KMS-11 (cell line): Measurements from ENCODE around the gene EMX2.

Source experiments
- H2AFZ ChIP-seq: fragments of 200-600 bp; sonication (generic); 2 replicates; pipeline ENCODE4 v1.6.1; 2016; ENCODE audit warnings: antibody characterized with exemption, mixed run types, low read depth
- H3K27ac ChIP-seq: fragments of 200-600 bp; sonication (generic); 2 replicates; pipeline ENCODE4 v1.6.1; 2016; ENCODE audit warnings: mild to moderate bottlenecking, mixed run types
- H3K27me3 ChIP-seq: fragments of 200-600 bp; sonication (generic); 2 replicates; pipeline ENCODE4 v1.6.1; 2017; ENCODE audit warnings: mild to moderate bottlenecking, low read depth, mixed run types, moderate library complexity; ENCODE audit not compliant: insufficient read depth
- H3K36me3 ChIP-seq: fragments of 200-600 bp; sonication (generic); 2 replicates; pipeline ENCODE4 v1.6.1; 2017; ENCODE audit warnings: mild to moderate bottlenecking, mixed run types; ENCODE audit not compliant: insufficient read depth
- H3K4me1 ChIP-seq: fragments of 200-600 bp; sonication (generic); 2 replicates; pipeline ENCODE4 v1.6.1; 2016; ENCODE audit warnings: mild to moderate bottlenecking, low read depth, mixed run types; ENCODE audit not compliant: poor library complexity, severe bottlenecking
- H3K4me2 ChIP-seq: fragments of 200-600 bp; sonication (generic); 2 replicates; pipeline ENCODE4 v1.7.0; 2016; ENCODE audit warnings: mild to moderate bottlenecking, mixed run types
- H3K4me3 ChIP-seq: fragments of 200-600 bp; sonication (generic); IDR thresholded peaks from 2 replicates; pipeline ENCODE4 v1.6.1; 2017; ENCODE audit warnings: low read depth, low read length, mixed read lengths; ENCODE audit not compliant: insufficient read depth
- H3K79me2 ChIP-seq: fragments of 200-600 bp; sonication (generic); 2 replicates; pipeline ENCODE4 v1.6.1; 2016; ENCODE audit warnings: low read depth, mixed run types; ENCODE audit not compliant: insufficient read depth
- H3K9ac ChIP-seq: fragments of 200-600 bp; sonication (generic); 2 replicates; pipeline ENCODE4 v1.6.1; 2016; ENCODE audit warnings: mild to moderate bottlenecking, mixed run types
- H4K20me1 ChIP-seq: fragments of 200-600 bp; sonication (generic); 2 replicates; pipeline ENCODE4 v1.6.1; 2016; ENCODE audit warnings: mild to moderate bottlenecking, mixed run types; ENCODE audit not compliant: insufficient read depth
- CTCF ChIP-seq: fragments of 200-600 bp; sonication (generic); conservative IDR thresholded peaks from 2 replicates; pipeline ENCODE4 v1.6.1; 2017; ENCODE audit warnings: low read depth, mild to moderate bottlenecking, antibody characterized with exemption, low read length, moderate library complexity, mixed read lengths

The EMX2 gene

GRCh38 chr10:117591043-117591442, 48.5 kb downstream of the EMX2 start:
- no peaks in the 10 kb centered on the region for H3K27me3 ChIP-seq

GRCh38 chr10:117594722-117595121, 52.2 kb downstream of the EMX2 start:
- no peak overlapping the region for H3K27ac ChIP-seq
- no peaks in the 10 kb centered on the region for H3K4me1 ChIP-seq
- no peaks in the 10 kb centered on the region for H3K27me3 ChIP-seq

More at GRCh38 chr10:117591043-117591442, 48.5 kb downstream of the EMX2 start:
- H3K27ac ChIP-seq, result no peak overlapping the region
- TF ChIP-seq CTCF, result no peak
- no peak overlapping the region for H3K4me3 ChIP-seq
- H4K20me1 ChIP-seq, result no peaks in the 10 kb centered on the region
- no peaks in the 10 kb centered on the region for H3K79me2 ChIP-seq
- H2AFZ ChIP-seq, result no peak overlapping the region
- H3K4me1 ChIP-seq, result no peaks in the 10 kb centered on the region
- no peaks in the 10 kb centered on the region for H3K36me3 ChIP-seq
- no peak overlapping the region for H3K4me2 ChIP-seq
- no peak overlapping the region for H3K9ac ChIP-seq

GRCh38 chr10:117596706-117597105, 54.2 kb downstream of the EMX2 start:
- Histone ChIP-seq H3K4me2 (no peak overlapping the region), H2AFZ (no peak overlapping the region), H3K27me3 (no peaks in the 10 kb centered on the region)

More at GRCh38 chr10:117594722-117595121, 52.2 kb downstream of the EMX2 start:
- no peak for TF ChIP-seq CTCF
- Histone ChIP-seq H3K4me3 (no peak overlapping the region), H3K36me3 (no peaks in the 10 kb centered on the region), H3K4me2 (no peak overlapping the region), H2AFZ (no peak overlapping the region), H3K9ac (no peak overlapping the region), H3K79me2 (no peaks in the 10 kb centered on the region), H4K20me1 (no peaks in the 10 kb centered on the region)

GRCh38 chr10:117597216-117597615, 54.7 kb downstream of the EMX2 start:
- Histone ChIP-seq H3K4me2 (no peak overlapping the region), H2AFZ (no peak overlapping the region), H3K27me3 (no peaks in the 10 kb centered on the region), H3K4me1 (no peaks in the 10 kb centered on the region), H3K27ac (no peak overlapping the region), H3K36me3 (no peaks in the 10 kb centered on the region), H3K79me2 (no peaks in the 10 kb centered on the region), H4K20me1 (no peaks in the 10 kb centered on the region), H3K9ac (no peak overlapping the region), H3K4me3 (no peak overlapping the region)
- TF ChIP-seq CTCF, result no peak

More at GRCh38 chr10:117596706-117597105, 54.2 kb downstream of the EMX2 start:
- no peak overlapping the region for H3K27ac ChIP-seq
- H3K36me3 ChIP-seq, result no peaks in the 10 kb centered on the region
- no peaks in the 10 kb centered on the region for H4K20me1 ChIP-seq
- H3K9ac ChIP-seq, result no peak overlapping the region
- H3K4me3 ChIP-seq, result no peak overlapping the region
- no peaks in the 10 kb centered on the region for H3K4me1 ChIP-seq
- H3K79me2 ChIP-seq, result no peaks in the 10 kb centered on the region
- no peak for TF ChIP-seq CTCF
